ENCODE data around the gene PLEKHG4B. TPM values are rescaled to one million over a fixed set of nuclear protein-coding genes. Genes with fewer than 3 reads are reported as not detected.

The PLEKHG4B gene
- total and polyA plus RNA-seq, 4 donors, result 0.05 to 0.21 TPM; not detected in 2

- Histone ChIP-seq H3K4me1 (ENCODE audit: control insufficient read depth in 1 of 2, insufficient read depth in 2 of 2, low read length in 2 of 2) (no peaks in the 10 kb centered on the region), H3K36me3 (ENCODE audit: control insufficient read depth in 1 of 2, insufficient read depth in 2 of 2, low read length in 1 of 2) (no peaks in the 10 kb centered on the region), H3K4me3 (ENCODE audit: low read length in 2 of 2) (no peak overlapping the region), H3K27me3 (ENCODE audit: control insufficient read depth in 1 of 2, insufficient read depth in 2 of 2, low read length in 1 of 2) (no peaks in the 10 kb centered on the region), H3K27ac (ENCODE audit: low read depth in 1 of 2, low read length in 2 of 2) (no peak overlapping the region), H3K9me3 (ENCODE audit: control insufficient read depth, low read length) (no peaks in the 10 kb centered on the region)
- intact Hi-C loops (cut with DNase I), result no loop called here
- DNase-seq, result no peak
- WGBS, 2 donors, result 88 to 91% methylated on average over 16 of the region's 16 CpGs
- no peak for ATAC-seq (ENCODE audit: low FRiP score)
These were observed 18.0 kb upstream of the PLEKHG4B start for GRCh38 chr5:73768-74502.

DNA sequence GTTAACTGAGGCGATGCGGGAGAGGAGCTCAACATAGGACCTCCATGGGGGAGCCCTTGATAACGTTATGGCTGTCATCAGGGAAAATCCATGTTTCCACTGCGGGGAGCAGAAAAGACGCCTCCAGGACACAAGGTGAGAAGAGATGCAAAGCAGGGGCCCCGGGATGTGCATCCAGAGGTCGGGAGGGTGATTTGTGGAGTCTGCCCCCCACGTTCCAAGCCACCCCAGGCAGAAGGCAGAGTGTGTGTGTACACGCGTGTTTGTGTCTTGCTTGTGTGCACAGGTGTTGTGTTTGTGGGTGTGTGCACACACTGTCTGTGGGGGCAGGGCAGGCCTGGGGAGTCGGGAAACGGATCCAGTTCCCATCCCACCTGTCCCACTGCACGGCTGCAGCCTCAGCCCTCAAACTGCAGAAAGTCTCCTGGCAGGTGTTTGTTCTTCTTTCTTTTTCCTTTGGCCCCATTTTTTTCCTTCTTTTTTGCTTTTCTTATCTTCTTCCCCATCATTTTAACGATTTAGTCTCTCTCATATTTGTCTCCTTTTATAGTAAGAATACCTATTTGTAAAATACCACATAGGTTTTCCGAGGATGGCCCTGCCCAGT is 17.4 kb upstream of the PLEKHG4B start:
- no peak for DNase-seq
- Histone ChIP-seq H3K27ac (ENCODE audit: low read depth in 1 of 2, low read length in 2 of 2) (no peak overlapping the region), H3K9me3 (ENCODE audit: control insufficient read depth, low read length) (no peaks in the 10 kb centered on the region), H3K27me3 (ENCODE audit: control insufficient read depth in 1 of 2, insufficient read depth in 2 of 2, low read length in 1 of 2) (no peaks in the 10 kb centered on the region), H3K4me3 (ENCODE audit: low read length in 2 of 2) (no peak overlapping the region), H3K36me3 (ENCODE audit: control insufficient read depth in 1 of 2, insufficient read depth in 2 of 2, low read length in 1 of 2) (no peaks in the 10 kb centered on the region), H3K4me1 (ENCODE audit: control insufficient read depth in 1 of 2, insufficient read depth in 2 of 2, low read length in 2 of 2) (no peaks in the 10 kb centered on the region)
- intact Hi-C loops (cut with DNase I), result no loop called here
- 88 to 89% methylated on average over 15 of the region's 15 CpGs for WGBS, 2 donors
- no peak for ATAC-seq (ENCODE audit: low FRiP score)

DNA sequence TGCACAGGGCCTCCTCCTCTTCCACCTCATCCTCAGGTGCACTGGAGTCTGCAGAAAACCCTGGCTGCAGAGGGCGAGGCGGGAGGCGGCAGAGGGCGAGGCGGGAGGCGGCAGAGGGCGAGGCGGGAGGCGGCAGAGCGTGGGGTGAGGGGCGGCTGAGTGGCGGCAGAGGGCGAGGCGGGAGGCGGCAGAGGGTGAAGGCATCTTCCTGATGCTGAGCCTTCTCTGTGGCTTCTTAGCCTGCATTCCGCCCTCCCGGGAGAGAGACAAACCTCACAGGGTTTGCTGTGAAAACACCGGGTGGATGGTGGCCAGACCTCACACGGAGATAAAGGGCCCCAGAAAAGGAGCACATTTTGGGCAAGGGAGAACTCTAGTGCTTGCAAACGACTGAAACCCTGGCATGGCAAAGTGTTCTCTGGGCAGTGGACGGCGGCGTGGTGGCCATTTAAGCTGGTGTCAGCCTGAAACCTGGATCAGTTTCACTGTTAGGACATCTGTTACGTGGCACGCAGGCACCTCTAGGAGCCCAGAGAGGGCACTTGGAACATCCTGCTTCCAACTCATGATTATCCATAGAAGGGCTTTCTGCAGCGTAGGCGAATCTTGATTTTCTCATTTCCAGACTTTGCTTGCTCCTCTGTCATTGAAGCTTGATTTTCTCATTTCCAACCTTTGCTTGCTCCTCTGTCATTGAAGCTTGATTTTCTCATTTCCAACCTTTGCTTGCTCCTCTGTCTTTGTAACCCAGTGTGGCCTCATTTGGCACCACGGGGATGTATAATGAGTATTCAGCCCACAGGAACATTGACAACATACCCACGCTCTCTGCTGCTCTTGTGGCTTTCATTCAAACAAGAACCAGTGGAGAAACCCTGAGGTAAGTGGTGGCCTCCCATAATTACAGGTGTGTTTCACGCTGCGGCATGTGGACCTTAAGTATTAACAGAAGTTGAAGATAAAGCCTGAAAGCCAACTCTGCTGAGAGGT is 16.3 kb upstream of the PLEKHG4B start:
- H3K27ac ChIP-seq (ENCODE audit: low read depth in 1 of 2, low read length in 2 of 2), result no peak overlapping the region
- DNase-seq (peak in 1 of 2 donors; percentile 59), ATAC-seq (ENCODE audit: low FRiP score) (no peak)
- H3K4me1 ChIP-seq (ENCODE audit: control insufficient read depth in 1 of 2, insufficient read depth in 2 of 2, low read length in 2 of 2), result no peaks in the 10 kb centered on the region
- H3K9me3 ChIP-seq (ENCODE audit: control insufficient read depth, low read length), result no peaks in the 10 kb centered on the region
- 47 to 54% methylated on average over 28 to 31 of the region's 31 CpGs for WGBS, 2 donors
- H3K4me3 ChIP-seq (ENCODE audit: low read length in 2 of 2), result no peak overlapping the region
- intact Hi-C loops (cut with DNase I), result no loop called here
- no peaks in the 10 kb centered on the region for H3K27me3 ChIP-seq (ENCODE audit: control insufficient read depth in 1 of 2, insufficient read depth in 2 of 2, low read length in 1 of 2)
- no peaks in the 10 kb centered on the region for H3K36me3 ChIP-seq (ENCODE audit: control insufficient read depth in 1 of 2, insufficient read depth in 2 of 2, low read length in 1 of 2)

- ATAC-seq (ENCODE audit: low FRiP score), result no peak
- intact Hi-C loops (cut with DNase I), result no loop called here
- no peaks in the 10 kb centered on the region for H3K36me3 ChIP-seq (ENCODE audit: control insufficient read depth in 1 of 2, insufficient read depth in 2 of 2, low read length in 1 of 2)
- 76 to 77% methylated on average over 22 of the region's 22 CpGs for WGBS, 2 donors
- H3K4me1 ChIP-seq (ENCODE audit: control insufficient read depth in 1 of 2, insufficient read depth in 2 of 2, low read length in 2 of 2), result no peaks in the 10 kb centered on the region
- no peaks in the 10 kb centered on the region for H3K27me3 ChIP-seq (ENCODE audit: control insufficient read depth in 1 of 2, insufficient read depth in 2 of 2, low read length in 1 of 2)
- DNase-seq, result peak in 1 of 2 donors; percentile 54
- H3K9me3 ChIP-seq (ENCODE audit: control insufficient read depth, low read length), result no peaks in the 10 kb centered on the region
- no peak overlapping the region for H3K27ac ChIP-seq (ENCODE audit: low read depth in 1 of 2, low read length in 2 of 2)
- H3K4me3 ChIP-seq (ENCODE audit: low read length in 2 of 2), result no peak overlapping the region
These were observed 15.4 kb upstream of the PLEKHG4B start for GRCh38 chr5:76358-77169.

- Histone ChIP-seq H3K36me3 (ENCODE audit: control insufficient read depth in 1 of 2, insufficient read depth in 2 of 2, low read length in 1 of 2) (no peaks in the 10 kb centered on the region), H3K27me3 (ENCODE audit: control insufficient read depth in 1 of 2, insufficient read depth in 2 of 2, low read length in 1 of 2) (no peaks in the 10 kb centered on the region)
- no peak for DNase-seq
These were observed 14.8 kb upstream of the PLEKHG4B start for GRCh38 chr5:77170-77501.

DNA sequence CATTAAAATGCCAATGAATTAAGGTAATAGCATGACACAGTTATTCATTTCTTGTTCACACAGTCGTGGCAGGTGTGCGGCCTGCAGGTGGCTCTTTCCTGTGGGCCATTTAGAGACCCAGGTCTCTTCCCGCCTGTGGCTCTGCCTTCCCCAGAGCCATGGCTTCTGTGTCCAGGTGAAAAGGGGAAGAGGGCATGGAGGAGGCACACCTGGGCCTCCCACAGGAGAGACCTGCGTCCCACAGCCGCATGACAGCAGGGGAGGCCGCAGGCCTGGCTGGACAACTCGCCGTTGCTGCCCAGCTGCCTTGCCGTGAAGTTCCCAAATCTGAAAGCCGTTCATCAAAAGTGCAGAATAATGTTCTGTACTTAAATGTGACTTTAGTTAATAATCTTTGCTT is 14.4 kb upstream of the PLEKHG4B start:
- Histone ChIP-seq H3K36me3 (ENCODE audit: control insufficient read depth in 1 of 2, insufficient read depth in 2 of 2, low read length in 1 of 2) (no peaks in the 10 kb centered on the region), H3K4me3 (ENCODE audit: low read length in 2 of 2) (no peak overlapping the region), H3K27me3 (ENCODE audit: control insufficient read depth in 1 of 2, insufficient read depth in 2 of 2, low read length in 1 of 2) (no peaks in the 10 kb centered on the region), H3K4me1 (ENCODE audit: control insufficient read depth in 1 of 2, insufficient read depth in 2 of 2, low read length in 2 of 2) (no peaks in the 10 kb centered on the region), H3K9me3 (ENCODE audit: control insufficient read depth, low read length) (no peaks in the 10 kb centered on the region), H3K27ac (ENCODE audit: low read depth in 1 of 2, low read length in 2 of 2) (no peak overlapping the region)
- DNase-seq (peak in 1 of 2 donors; percentile 52), ATAC-seq (ENCODE audit: low FRiP score) (no peak)
- 81 to 83% methylated on average over 10 of the region's 10 CpGs for WGBS, 2 donors
- intact Hi-C loops (cut with DNase I), result no loop called here

More at GRCh38 chr5:77170-77501, 14.8 kb upstream of the PLEKHG4B start:
- H3K27ac ChIP-seq (ENCODE audit: low read depth in 1 of 2, low read length in 2 of 2), result no peak overlapping the region
- ATAC-seq (ENCODE audit: low FRiP score), result no peak
- H3K4me1 ChIP-seq (ENCODE audit: control insufficient read depth in 1 of 2, insufficient read depth in 2 of 2, low read length in 2 of 2), result no peaks in the 10 kb centered on the region
- no peak overlapping the region for H3K4me3 ChIP-seq (ENCODE audit: low read length in 2 of 2)
- WGBS, 2 donors, result 77 to 85% methylated on average over 4 of the region's 4 CpGs
- no peaks in the 10 kb centered on the region for H3K9me3 ChIP-seq (ENCODE audit: control insufficient read depth, low read length)
- intact Hi-C loops (cut with DNase I), result no loop called here

- 75% methylated on average over 17 of the region's 17 CpGs for WGBS, 2 donors
These were observed 13.8 kb upstream of the PLEKHG4B start for GRCh38 chr5:77957-78804.

More at GRCh38 chr5:77957-78804, 13.8 kb upstream of the PLEKHG4B start:
- ATAC-seq (ENCODE audit: low FRiP score), result no peak
- H3K36me3 ChIP-seq (ENCODE audit: control insufficient read depth in 1 of 2, insufficient read depth in 2 of 2, low read length in 1 of 2), result no peaks in the 10 kb centered on the region
- H3K4me1 ChIP-seq (ENCODE audit: control insufficient read depth in 1 of 2, insufficient read depth in 2 of 2, low read length in 2 of 2), result no peaks in the 10 kb centered on the region
- no peak overlapping the region for H3K4me3 ChIP-seq (ENCODE audit: low read length in 2 of 2)
- no peaks in the 10 kb centered on the region for H3K27me3 ChIP-seq (ENCODE audit: control insufficient read depth in 1 of 2, insufficient read depth in 2 of 2, low read length in 1 of 2)
- intact Hi-C loops (cut with DNase I), result no loop called here
- H3K27ac ChIP-seq (ENCODE audit: low read depth in 1 of 2, low read length in 2 of 2), result no peak overlapping the region
- DNase-seq, result peak in 1 of 2 donors; percentile 51
- H3K9me3 ChIP-seq (ENCODE audit: control insufficient read depth, low read length), result no peaks in the 10 kb centered on the region

All from aorta (tissue), 5 donors.